ENCODE data around the gene MAP4K3.
"Not testable (repeated sequence)": the region's sequence is repeated elsewhere in the genome, so short reads cannot be mapped to it uniquely, and the experiment has no call there.

MAP4K3 gene

DNA sequence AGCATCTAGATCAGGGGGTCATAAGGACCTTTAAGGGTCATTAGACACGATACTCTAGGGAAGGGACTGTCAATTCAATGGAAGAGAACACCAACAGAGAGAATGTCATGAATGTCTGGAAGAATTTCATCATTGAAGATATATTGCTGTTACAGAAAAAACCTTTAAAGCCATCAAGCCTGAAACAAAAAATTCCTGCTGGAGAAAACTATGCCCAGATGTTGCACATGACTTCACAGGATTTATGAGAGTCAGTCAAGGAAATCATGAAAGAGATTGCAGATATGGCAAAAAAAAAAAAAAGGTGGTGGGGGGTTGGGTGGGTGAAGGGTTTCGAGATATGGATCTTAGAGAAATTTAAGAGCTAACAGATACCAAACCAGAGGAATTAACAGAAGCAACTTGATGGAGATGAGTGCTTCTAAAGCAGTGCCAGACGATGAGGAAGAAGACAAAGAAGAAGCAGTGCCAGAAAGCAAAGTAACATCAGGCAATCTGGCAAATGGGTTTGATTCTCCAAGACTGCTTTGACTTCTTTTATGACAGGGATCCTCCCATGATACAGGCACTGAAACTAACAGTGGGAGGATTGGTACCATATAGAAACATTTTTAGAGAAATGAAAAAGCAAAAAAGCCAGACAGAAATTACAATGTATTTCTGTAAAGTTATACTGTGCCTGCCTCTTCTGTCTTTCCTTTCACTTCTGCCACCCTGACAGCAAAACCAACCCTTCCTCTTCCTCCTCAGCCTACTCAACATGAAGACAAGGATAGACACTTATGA lies 28.5 kb downstream of the MAP4K3 start:
- DNase-seq: no peak

DNA sequence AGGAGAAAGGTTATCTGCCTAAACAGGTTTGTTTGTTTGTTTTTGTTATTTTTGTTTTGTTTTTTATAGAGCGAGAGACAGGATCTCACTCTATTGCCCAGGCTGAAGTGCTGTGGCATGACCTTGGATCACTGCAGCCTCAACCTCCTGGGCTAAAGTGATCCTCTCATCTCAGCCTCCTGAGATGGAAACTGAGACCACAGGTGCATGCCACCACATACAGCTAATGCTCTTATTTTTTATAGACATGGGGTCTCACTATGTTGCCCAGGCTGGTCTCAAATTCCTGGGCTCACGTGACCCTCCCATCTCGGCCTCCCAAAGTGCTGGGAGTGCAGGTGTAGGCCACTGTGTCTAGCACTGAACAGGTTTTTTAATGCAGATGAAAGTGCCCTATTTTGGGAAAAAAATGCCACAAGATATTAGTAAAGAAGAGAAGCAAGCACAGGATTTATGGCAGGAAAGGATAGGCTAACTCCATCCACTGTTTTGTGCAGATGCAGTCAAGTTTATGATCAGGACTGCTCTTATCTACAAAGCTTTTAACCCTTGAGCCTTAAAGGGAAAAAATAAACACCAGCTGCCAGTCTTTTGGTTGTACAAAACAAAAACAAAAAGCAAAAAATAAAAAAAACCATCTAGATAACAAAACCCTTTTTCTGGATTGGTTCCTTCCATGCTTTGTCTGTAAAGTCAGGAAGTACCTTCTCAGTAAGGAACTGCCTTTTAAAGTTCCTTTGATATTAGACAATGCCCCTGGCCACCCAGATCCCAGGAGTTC lies 29.4 kb downstream of the MAP4K3 start:
- no peak for DNase-seq

DNA sequence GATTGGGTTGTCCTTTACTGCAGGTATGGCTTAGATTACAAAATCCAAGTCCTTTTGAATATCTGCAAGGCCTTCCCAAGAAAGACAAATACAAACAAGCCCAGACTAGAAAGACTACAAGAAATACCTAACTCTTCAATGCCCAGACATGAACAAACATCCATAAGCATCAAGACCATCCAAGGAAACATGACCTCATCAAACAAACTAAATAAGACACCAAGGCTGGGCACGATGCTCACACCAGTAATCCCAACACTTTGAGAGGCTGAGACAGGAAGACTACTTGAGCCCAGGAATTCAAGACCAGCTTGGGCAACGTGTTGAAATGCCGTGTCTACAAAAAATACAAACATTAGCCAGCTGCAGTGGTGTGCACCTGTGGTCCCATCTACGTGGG lies 31.7 kb downstream of the MAP4K3 start:
- no peak for DNase-seq

DNA sequence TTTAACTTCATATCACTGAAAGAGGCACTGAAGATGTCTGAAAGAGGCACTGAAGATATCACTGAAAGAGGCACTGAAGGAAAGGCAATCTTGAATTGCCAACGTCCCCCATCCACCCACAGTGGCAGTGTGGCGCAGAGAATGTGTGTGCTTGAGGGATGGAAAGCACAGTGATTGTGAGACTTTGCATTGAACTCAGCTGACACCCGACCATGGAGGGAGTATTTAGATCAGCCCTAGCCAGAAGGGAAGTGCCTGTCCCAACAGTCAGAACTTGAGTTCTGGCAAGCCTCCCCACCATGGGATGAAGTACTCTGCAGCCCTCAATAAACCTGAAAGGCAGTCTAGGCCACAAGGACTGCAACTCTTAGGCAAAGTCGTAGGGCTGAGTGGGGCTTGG lies 33.8 kb downstream of the MAP4K3 start:
- DNase-seq: no peak

DNA sequence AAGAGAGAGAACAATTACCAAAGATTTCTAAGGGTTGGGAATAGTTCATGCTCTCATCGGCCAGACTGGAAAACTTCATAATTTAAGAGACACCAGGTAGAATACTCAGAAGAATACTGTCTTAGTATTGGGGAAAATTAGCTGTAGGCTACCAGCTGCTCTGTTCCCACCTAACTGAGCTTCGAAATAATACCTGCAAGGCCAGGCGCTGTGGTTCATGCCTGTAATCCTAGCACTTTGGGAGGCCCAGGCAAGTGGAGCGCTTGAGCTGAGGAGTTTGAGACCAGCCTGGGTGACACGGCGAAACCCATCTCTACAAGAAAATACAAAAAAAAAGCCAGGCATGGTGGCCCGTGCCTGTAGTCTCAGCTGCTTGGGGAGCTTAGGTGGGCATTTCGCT lies 35.8 kb downstream of the MAP4K3 start:
- DNase-seq: no peak

DNA sequence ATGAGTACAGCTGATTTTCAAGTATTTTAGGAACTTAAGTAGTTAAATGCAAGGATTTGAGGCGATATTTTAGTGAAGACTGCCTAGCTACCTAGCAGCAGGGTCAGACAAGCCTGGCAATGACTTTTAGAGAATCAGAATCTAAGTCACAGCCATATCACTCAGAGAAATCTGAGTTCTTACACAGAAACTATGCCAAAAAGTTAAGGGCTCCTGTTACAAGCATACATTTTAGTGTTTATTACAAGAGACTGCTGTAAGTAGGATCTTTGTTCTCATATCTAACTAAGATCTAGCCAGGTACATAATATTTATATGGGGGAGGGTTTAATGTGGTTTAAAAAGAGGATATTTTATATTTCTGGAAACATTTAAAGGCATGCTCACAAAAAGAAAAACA lies 37.5 kb downstream of the MAP4K3 start:
- DNase-seq: no peak

DNA sequence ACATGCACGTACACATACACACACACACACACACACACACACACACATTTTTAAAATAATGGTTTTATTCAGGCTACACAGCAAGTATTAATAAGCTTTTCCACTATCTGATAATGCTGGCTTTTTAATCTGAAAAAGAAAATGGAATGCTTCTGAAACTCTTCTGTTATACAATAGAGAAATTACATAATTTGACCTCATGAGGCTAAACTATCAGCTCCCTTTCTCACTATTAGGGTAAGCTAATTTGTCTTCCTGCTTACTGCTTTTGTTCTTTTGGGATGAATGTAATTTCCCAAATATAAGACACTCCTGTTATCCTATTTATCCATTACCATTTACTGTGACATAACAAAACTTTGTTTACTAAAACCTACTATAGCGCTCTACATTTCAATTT lies 41.8 kb downstream of the MAP4K3 start:
- DNase-seq: no peak

DNA sequence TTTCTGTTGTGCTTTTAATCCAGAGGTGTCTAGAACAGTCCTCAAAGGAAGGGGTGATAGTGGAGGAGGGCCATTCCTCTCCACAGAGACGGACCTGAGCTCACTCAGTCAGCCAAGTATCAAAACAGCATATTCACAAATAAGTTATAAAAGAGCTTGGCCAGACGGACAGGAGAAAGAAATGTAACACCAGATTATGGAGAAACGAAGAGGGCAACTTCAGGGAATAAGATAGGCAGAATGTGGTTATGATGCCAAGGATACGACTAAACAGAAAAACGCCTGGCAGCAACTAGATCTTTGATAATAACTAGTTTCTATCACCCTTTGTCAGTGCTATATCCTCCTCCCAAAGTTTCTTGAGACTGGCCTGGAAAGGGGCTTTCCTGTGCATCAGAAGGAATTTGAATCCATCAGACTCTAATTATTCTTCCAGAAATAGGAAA lies 42.5 kb downstream of the MAP4K3 start:
- DNase-seq: no peak

DNA sequence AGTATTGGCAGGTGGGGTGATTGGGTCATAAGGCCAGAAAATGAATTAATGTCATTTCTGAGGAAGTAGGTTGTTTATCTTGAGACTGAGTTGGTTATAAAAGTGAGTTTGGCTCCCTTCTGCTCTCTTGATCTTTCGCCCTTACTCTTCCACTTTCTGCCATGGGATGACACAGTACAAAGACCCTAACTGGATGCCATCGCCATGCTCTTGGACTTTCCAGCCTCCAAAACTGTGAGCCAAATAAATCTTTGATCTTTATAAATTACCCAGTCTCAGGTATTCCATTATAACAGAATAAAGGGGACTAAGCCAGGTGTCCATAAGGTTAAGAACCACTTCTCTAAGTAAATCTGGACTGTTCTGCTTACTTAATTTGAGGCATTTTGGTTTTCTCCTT lies 44.4 kb downstream of the MAP4K3 start:
- DNase-seq: no peak

DNA sequence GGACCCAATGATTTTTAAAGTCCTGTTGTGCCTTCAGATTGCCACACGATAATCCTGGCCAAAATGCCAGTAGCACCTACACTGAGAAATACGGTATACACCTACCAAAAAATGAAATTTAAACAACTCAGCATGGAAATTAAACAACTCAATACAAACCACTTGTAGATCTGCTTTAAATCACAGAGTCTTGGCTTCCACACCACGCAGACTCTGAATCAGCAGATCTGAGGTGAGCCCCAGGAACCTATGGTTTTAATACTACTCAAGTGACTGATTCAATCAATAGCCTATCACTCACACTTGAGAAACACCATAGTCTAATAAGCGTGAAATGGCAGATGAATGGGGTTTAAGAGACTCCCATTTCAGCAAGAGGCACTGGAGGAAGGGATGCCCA lies 46.9 kb downstream of the MAP4K3 start:
- DNase-seq: no peak

DNA sequence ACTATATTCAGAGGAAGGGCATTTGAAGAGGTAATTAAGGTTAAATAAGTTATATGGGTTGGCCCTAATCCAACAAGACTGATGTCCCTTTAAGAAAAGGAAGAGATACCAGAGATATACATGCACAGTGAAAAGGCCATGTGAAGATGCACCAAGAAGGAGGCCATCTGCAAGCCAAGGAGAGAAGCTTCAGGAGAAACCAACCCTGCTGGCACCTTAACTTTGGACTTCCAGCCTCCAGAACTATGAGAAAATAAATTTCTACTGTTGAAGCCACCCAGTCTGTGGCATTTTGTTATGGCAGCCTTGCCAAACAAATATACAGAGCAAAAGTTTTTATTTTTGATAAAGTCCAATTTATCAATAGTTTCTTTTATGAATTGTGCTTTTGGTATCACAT lies 51.0 kb downstream of the MAP4K3 start:
- DNase-seq: no peak

DNA sequence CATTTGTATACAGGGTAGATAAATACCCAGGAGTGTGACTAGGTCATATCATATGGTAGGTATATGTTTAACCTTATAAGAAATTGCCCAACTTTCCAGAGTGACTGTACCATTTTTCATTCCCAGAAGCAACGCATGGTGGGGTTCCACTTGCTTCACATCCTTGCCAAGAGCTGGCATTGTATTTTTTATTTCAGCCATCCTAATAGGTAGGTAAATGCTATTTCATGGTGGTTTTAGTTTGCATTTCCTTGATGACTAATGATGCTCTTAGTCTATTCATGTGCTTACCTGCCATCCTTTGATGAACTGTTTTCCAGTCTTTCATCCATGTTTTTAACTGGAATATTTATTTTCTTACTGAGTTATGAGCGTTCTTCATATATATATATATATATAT lies 51.9 kb downstream of the MAP4K3 start:
- DNase-seq: no peak

DNA sequence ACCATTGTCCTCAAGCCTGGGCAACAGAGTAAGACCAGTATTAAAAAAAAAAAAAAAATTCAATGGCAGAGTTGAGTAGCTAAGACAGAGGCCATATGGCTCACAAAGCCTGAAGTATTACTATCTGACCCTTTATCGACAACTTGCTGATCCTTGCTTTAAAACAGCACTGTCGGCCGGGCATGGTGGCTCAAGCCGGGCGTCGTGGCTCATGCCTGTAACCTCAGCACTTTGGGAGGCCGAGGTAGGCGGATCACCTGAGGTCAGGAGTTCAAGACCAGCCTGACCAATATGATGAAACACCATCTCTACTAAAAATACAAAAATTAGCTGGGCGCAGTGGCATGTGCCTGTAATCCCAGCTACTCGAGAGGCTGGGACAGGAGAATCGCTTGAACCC lies 53.0 kb downstream of the MAP4K3 start:
- not testable (repeated sequence) for DNase-seq

DNA sequence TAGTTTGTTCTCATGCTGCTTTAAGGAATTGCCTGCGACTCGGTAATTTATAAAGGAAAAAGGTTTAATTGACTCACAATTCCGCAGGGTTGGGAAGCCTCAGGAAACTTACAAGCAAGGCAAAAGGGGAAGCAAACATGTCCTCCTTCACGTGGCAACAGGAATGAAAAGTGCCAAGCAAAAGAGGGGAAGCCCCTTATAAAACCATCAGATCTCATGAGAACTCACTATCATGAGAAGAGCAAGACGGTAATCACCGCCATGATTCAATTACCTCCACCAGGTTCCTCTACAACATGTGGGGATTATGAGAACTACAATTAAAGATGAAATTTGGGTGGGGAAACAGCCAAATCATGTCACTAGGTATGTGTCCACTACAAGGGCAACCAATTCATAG lies 53.9 kb downstream of the MAP4K3 start:
- no peak for DNase-seq

DNA sequence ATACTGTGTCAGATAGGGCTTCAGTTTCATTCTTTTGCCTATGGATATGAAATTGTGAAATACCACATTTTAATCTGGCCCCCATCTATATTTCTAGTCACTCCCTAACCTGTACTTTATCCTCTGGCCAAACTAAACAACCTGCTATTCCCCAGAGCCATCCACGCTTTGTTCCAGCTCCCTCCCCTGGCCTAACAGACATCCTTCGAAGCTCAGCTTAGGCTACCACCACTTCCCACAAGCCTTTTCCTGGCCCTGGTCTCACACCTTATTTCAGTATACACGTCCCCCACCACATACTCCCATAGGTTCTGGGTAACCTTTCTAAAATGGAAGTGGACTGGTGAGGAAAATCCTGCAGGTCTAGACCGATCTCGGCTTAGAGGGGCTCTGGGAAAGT lies 55.4 kb downstream of the MAP4K3 start:
- no peak for DNase-seq

DNA sequence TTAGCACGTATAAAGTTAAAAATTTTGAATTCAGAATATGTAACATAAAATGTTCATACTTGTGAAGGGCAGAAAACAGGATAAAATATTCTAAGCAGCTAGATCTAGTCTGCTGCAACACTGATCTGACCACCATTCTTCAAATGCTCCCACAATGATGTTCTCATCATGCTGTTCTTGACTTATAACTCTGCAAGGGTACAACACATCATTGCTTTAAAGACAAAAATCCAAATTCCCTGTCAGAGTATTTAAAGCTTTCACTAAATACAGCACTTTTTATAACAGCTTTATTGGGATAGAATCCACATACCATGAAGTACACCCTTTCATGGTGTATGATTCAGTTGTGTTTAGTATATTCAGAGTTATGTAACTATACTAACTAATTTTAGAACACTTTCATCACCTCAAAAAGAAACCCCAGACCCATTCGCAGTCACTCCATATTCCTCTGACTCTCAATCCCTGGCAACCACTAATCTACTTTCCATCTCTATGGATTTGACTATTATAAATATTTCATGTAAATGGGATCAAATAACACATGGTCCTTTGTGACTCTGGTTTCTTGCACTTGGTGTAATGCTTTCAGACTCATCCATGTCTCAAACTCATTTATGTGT lies 56.4 kb downstream of the MAP4K3 start:
- DNase-seq: no peak

DNA sequence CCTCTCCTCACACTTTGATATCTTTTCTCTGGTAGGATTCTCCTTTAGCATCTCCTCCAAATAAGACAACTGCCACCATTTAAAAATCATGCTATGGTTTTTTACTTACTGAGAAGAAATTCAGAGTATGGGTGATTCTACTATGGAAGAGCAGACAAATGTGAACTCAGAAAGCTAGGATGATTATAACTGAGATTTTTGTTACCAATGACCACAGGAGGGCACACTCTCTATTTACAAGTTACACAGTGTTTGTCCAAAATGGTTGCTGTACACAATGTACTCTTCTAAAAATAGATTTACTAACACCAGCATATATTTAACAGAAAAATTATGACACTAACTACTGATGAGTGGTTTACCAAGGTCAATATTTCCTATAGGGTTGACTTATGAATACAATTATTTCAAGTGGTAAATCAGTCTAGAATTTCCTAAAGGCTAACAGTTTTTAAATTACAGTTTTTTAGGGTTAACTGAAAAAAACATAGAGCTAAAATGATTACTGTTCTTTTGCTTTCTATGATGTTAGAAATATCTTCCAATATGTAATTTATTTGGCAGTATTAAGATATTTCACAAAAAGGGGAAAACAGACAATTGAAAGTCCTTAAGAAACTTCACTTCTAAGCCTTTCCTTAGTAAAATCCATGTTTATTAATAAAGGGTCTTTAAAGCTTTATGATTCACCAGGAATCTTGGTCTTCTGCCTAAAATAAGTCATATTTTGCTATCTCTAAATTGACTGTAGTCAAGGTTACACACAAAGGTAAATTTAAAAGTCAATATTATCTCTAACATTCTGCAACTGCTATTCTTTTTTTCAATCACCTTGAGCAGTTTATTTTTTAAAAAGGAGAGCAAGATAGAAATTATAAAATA lies 57.2 kb downstream of the MAP4K3 start:
- no peak for DNase-seq

DNA sequence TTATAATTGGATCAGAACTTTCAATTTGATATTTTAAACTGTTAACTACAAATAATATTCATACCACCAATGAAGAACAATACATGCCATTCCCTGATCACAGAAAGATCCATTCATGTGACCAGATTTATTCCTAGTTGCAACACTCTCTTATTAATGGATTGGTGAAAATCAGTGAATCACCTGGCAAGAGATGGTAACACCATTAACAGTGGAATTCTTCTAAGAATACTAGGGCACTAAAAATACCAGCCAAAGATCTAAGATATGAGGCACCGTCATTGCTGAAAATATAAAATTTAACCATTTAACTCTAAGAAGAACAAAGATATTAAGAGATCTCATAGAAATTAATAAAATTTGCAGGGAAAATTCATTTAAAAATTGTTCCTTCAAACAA lies 58.1 kb downstream of the MAP4K3 start:
- DNase-seq: no peak

DNA sequence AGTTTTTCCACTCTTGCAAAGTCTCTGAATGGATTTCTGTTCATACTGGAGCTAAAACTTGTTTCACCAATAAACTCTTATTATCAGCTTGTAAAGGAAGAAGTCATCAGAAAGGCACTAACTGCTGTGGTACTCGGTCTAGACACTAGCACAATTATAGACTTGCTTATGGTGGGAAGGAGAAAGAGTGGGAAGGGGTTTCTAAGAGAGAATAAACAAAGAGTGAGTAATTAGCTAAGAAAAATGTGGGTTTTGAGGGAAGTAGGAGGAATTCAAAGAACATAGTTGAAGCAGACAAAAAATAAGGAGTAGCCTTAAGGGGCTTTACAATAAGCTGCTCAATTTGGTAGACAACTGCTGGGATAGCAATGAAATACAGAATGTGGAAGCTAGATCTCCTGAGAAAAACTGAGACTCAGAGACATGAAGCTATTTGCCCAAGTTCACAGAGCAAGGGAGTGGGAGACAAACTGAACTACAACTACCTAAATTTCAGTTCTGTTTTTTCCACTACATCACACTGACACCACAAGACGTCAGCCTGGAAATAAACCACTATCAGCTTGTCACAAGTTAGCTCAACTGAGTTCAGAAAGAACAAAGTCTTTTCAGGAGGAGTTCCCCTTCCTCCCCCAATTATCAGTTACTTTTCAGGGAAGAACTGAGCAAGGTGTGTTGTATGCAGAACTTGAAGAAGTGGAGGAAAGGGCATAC lies 59.7 kb downstream of the MAP4K3 start:
- DNase-seq: peak; percentile 21 to 34

DNA sequence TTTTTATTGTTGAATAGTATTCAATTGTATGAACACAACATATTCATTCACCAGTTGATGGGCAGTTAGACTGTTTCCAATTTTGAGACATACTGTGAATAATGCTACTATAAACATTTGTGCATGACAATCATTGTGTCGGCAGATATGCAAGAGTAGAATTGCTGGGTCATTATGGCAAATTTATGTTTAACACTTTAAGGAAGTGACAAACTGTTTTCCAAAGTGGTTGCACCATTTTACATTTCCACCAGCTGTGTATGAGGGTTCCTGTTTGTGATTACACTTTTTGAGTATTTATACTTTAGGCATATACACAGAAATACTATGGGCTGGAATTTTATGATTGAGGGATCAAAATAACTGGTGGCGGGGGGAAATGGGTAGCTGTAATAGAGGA lies 61.2 kb downstream of the MAP4K3 start:
- no peak for DNase-seq

DNA sequence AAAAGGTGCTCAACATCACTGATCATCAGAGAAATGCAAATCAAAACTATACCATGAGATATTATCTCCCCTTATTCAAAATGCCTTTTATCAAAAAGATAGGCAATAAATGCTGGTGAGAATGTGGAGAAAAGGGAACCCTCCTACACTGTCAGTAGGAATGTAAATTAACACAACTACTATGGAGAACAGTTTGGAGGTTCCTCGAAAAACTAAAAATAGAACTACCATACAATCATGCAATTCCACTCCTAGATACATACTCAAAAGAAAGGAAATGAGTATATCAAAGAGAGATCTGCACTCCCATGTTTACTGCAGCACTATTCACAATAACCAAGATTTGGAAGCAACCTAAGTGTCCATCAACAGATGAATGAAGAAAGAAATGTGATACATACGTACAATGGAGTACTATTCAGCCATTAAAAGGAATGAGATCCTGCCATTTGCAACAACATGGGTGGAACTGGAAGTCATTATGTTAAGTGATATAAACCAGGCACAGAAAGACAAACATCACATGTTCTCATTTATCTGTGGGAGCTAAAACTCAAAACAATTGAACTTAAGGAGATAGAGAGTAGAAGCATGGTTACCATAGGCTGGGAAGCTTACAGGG lies 63.8 kb downstream of the MAP4K3 start:
- DNase-seq: no peak

DNA sequence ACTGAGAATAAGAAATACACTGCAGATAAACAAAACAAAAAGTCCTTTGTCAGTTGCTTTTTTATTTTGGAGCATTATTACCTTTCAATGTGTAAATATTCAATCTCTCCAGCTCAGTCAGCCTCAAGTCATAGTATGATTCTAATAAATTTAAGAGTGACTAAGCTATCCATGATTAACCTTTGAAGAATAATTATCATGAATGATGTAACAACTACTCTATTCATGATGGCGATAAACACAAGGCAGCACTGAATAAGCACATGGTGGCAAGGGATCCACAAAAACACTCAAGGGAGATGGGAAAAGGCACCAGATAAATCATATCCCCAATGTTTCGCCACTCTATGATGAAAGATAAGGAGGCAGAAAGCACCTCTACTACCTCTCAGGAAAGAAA lies 67.0 kb downstream of the MAP4K3 start:
- DNase-seq: no peak
